SHP77 treated with DMSO at 0.1 percent for 48 hours (cell line): ENCODE measurements around the gene JAKMIP1.
A peak's percentile ranks its signal among the peaks of the same experiment; 100 is the strongest.

Source experiments
- DNase-seq: peaks from one replicate; lab custom pipeline; 2025; lab: John Stamatoyannopoulos, UW

Gene JAKMIP1

GRCh38 chr4:6201580-6202091, 1.3 kb upstream of the JAKMIP1 start:
- peak; percentile 63 for DNase-seq

- peak; percentile 33 for DNase-seq
Observed at GRCh38 chr4:6200922-6201362, 593 bp upstream of the JAKMIP1 start.

- no peak for DNase-seq
Observed at GRCh38 chr4:6199422-6199921, 877 bp downstream of the JAKMIP1 start.

GRCh38 chr4:6198768-6199421, 1.5 kb downstream of the JAKMIP1 start:
- DNase-seq, result no peak

GRCh38 chr4:6198278-6198677, 2.1 kb downstream of the JAKMIP1 start:
- no peak for DNase-seq

- DNase-seq, result no peak
Observed at GRCh38 chr4:6197433-6198174, 2.7 kb downstream of the JAKMIP1 start.

GRCh38 chr4:6196871-6197270, 3.5 kb downstream of the JAKMIP1 start:
- no peak for DNase-seq

GRCh38 chr4:6196324-6196723, 4.0 kb downstream of the JAKMIP1 start:
- DNase-seq, result no peak

- DNase-seq, result no peak
Observed at GRCh38 chr4:6195602-6196319, 4.6 kb downstream of the JAKMIP1 start.

GRCh38 chr4:6194458-6195195, 5.7 kb downstream of the JAKMIP1 start:
- no peak for DNase-seq

GRCh38 chr4:6193399-6193798, 7.0 kb downstream of the JAKMIP1 start:
- DNase-seq, result no peak

- DNase-seq, result no peak
Observed at GRCh38 chr4:6192245-6192644, 8.1 kb downstream of the JAKMIP1 start.

GRCh38 chr4:6191448-6192130, 8.8 kb downstream of the JAKMIP1 start:
- DNase-seq, result no peak

GRCh38 chr4:6190486-6190885, 9.9 kb downstream of the JAKMIP1 start:
- no peak for DNase-seq

GRCh38 chr4:6189511-6189910, 10.8 kb downstream of the JAKMIP1 start:
- no peak for DNase-seq

- DNase-seq, result no peak
Observed at GRCh38 chr4:6188687-6189305, 11.6 kb downstream of the JAKMIP1 start.

- DNase-seq, result no peak
Observed at GRCh38 chr4:6184169-6184568, 16.2 kb downstream of the JAKMIP1 start.

GRCh38 chr4:6183740-6184139, 16.6 kb downstream of the JAKMIP1 start:
- DNase-seq, result no peak

- DNase-seq, result no peak
Observed at GRCh38 chr4:6182376-6183280, 17.7 kb downstream of the JAKMIP1 start.
